Stimulated activated naive CD8-positive, alpha-beta T cell treated with anti-CD3 and anti-CD28 coated beads, Interleukin-15, amount 100 ng/mL, for 72 hours (primary cell): Measurements from ENCODE around the gene TRMT6.

Source experiments
- ATAC-seq: fragments of 150-1000 bp; cut with Tn5 transposase; 2 replicates; pipeline ENCODE4 v1.10.0; 2021; ENCODE audit warnings: mild to moderate bottlenecking, moderate library complexity
- DNase-seq, 2 donors: peaks; one replicate each; pipeline ENCODE4 v3.0.0; 2021 to 2022
- H3K27ac Mint-ChIP-seq, 2 donors: one replicate each; pipeline ENCODE4 v1.8.0; 2022; ENCODE audit warnings: mild to moderate bottlenecking in 2 of 2, mixed read lengths in 2 of 2, moderate library complexity in 2 of 2
- H3K27me3 Mint-ChIP-seq: one replicate; pipeline ENCODE4 v1.8.0; 2022; ENCODE audit warnings: mixed read lengths
- H3K4me1 Mint-ChIP-seq: one replicate; pipeline ENCODE4 v1.8.0; 2022; ENCODE audit warnings: mild to moderate bottlenecking, mixed read lengths
- H3K4me3 Mint-ChIP-seq, 2 donors: one replicate each; pipeline ENCODE4 v1.8.0; 2022; ENCODE audit warnings: mild to moderate bottlenecking in 2 of 2, mixed read lengths in 2 of 2, moderate library complexity in 1 of 2
- H3K9me3 Mint-ChIP-seq, 2 donors: one replicate each; pipeline ENCODE4 v1.8.0; 2022; ENCODE audit warnings: mixed read lengths in 2 of 2

The TRMT6 gene, protein sequence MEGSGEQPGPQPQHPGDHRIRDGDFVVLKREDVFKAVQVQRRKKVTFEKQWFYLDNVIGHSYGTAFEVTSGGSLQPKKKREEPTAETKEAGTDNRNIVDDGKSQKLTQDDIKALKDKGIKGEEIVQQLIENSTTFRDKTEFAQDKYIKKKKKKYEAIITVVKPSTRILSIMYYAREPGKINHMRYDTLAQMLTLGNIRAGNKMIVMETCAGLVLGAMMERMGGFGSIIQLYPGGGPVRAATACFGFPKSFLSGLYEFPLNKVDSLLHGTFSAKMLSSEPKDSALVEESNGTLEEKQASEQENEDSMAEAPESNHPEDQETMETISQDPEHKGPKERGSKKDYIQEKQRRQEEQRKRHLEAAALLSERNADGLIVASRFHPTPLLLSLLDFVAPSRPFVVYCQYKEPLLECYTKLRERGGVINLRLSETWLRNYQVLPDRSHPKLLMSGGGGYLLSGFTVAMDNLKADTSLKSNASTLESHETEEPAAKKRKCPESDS

DNA sequence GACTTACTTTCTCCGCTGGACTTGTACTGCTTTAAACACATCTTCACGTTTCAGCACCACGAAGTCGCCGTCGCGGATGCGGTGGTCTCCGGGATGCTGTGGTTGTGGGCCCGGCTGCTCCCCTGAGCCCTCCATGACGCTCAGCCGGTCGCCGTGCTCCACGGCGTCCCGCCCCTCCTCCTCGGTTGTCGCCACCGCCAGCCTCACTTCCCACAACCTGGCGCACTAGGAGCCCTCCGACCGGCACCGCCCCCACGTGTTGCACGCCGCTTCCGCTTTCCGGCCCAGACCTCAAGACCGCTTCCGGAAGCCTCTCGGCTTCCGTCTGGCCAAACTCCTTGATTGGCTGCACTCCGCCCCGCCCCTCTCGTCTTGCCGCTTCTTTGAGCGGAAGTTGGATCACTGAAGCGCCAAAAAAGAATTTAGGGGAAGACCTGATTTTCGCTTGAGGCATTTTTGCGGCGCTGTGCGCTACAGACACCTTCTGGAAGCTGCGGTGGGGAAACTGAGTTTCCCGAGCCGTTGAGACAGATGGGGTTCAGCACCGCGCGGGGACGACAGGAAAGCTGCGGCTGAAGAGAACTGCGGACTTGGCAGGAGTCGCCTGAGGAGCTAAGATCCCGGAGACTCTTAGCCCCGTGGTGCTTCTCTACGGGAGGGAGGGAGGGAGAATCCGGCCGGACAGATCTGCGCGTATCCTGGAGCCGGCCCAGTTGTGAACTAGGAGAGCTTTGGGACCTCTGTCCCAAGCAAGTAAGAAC, at the start of gene TRMT6, which contains the start of gene MCM8:
Gene TRMT6 (minus strand): TSS at position 263 of the 761 bp plus-strand sequence. CDS start 128 bp downstream, at position 135.
Gene MCM8 (plus strand): TSS at position 382 of the 761 bp plus-strand sequence. CDS start 1,364 bp downstream, outside the sequence.
- peak; percentile 97 for ATAC-seq

DNA sequence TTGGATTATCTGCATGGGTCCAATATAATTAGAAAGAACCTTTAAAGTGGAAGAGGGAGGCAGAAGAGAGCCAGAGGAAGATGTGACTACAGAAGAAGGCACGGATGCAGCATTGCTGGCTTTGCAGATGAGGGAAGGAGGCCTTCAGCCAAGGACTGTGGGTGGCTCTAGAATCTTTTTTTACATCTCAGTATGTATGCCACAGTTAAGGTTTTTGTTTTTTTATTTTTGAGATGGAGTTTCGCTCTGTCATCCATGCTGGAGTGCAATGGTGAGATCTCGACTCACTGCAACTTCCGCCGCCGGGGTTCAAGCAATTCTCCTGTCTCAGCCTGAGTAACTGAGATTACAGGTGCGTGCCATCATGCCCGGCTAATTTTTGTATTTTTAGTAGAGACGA, 49.5 kb upstream of the TRMT6 start:
- H3K9me3 Mint-ChIP-seq, result no peaks in the 10 kb centered on the region
- no peaks in the 10 kb centered on the region for H3K27me3 Mint-ChIP-seq
- H3K4me3 Mint-ChIP-seq, result no peak overlapping the region
- H3K27ac Mint-ChIP-seq, result no peak overlapping the region
- no peak for ATAC-seq
- peaks cover 41% of the 10 kb centered on the region for H3K4me1 Mint-ChIP-seq
- no peak for DNase-seq

More for the DNA sequence above, at the start of gene TRMT6, which contains the start of gene MCM8:
- Mint-ChIP-seq H3K9me3 (no peaks in the 10 kb centered on the region), H3K27me3 (no peaks in the 10 kb centered on the region), H3K4me3 (peak within 1 kb of the TSS; percentile 90 to 96), H3K27ac (peak within 1 kb of the TSS; percentile 97 to 98), H3K4me1 (peaks cover 59% of the 10 kb centered on the region)
- peak; percentile 91 to 96 for DNase-seq

DNA sequence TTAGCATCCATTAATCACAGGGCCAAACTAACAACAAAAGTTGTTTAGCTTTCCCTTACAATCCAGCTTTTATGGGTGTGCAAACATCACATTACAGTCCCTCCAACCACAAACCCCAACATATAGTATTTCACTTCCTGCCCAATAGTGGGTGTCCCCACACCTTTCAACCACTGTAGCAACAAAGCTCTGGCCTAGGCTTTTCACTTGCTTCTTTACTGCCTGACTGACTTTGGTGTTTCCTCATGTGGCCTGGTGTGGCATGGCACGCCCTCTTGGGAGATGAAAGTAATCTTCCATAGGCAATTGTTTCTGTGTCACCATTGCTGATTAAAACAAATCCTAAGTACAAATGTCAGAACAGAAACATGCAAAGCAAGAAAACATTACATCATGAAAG, 46.4 kb upstream of the TRMT6 start:
- peak; percentile 99 for ATAC-seq
- Mint-ChIP-seq H3K27me3 (no peaks in the 10 kb centered on the region), H3K4me3 (no peak overlapping the region), H3K27ac (peak overlapping the region; percentile 75 to 94), H3K9me3 (no peaks in the 10 kb centered on the region), H3K4me1 (peaks cover 30% of the 10 kb centered on the region)
- DNase-seq, result peak; percentile 41 to 73

DNA sequence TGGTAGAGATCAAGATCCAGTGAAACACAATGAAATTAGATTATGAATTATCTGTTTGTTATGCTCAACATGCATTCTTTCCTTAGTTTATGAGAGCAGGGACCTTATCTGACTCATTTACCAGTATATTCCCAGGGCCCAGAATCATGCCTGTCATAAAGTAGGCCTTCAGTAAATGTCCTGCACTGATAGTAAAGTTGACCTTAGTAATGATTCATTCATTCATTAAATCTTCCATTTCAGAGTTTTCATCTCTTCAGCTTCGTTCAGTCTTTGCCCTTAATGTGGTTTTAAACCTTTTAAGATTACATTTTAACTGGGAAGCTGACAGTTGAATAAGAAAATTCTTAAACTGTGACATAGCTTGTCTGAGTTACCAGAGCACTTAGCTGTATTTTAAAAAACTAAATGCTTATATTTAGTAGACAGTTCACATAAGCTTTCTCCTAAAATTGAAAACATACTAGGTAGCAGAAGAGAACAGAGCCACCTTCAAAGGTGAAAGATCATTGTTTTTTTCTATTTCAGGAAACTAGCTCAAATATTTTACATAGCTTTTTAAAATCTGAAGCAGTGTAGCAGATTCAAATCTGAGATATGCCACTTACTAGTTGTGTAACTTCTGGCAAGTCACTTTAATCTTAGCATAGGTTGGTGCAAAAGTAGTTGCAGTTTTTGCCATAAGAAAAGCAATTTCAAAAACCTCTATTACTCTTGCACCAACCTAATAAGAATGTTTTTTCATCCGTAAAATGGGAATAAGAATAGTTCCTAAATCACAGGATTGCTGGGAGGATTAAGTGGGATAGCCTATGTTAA, 41.5 kb upstream of the TRMT6 start:
- no peak overlapping the region for H3K27ac Mint-ChIP-seq
- ATAC-seq (no peak), DNase-seq (no peak)
- H3K9me3 Mint-ChIP-seq, result no peaks in the 10 kb centered on the region
- H3K4me3 Mint-ChIP-seq, result no peak overlapping the region
- no peaks in the 10 kb centered on the region for H3K27me3 Mint-ChIP-seq
- peaks cover 15% of the 10 kb centered on the region for H3K4me1 Mint-ChIP-seq

DNA sequence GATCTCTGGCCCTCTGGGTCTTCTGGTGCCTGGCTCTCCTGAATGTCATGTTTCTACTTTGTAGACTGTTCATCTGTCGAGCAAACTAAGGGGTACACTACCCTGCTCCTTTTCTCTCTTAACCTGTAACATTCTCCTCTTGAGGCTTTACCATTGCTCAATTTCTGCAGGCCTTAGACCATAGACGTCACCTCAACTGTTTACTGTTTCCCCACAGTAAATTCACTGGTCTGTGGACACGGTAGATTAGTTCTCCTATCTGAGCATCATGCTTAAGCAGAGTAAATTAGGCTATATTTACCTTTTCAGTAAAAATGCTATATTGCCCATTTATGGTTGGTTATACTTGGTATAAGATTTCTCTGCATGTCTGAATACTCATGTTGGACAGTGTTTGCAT, 40.6 kb upstream of the TRMT6 start:
- no peak for DNase-seq
- no peak overlapping the region for H3K4me3 Mint-ChIP-seq
- H3K27me3 Mint-ChIP-seq, result no peaks in the 10 kb centered on the region
- no peak for ATAC-seq
- H3K27ac Mint-ChIP-seq, result no peak overlapping the region
- H3K9me3 Mint-ChIP-seq, result no peaks in the 10 kb centered on the region
- peaks cover 6% of the 10 kb centered on the region for H3K4me1 Mint-ChIP-seq

DNA sequence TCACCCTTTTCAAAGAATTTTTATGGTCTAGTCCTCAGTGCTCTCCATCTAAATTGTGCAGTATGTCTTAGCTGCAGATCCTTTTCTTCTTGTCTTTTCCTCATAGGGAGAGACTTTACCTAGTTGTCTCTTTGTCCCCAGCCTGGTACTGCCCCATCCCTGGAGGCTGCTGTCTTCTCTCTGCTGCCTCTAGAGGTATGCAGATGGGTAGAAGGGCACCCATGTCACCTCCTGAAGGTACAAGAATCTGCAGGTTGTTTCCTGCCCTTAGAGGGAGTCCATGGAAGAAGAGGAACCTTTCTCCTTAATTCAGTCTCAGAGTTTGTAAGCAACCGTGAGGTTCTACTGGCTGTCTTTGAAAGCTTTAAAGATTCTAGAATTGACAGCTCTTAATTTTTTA, 39.2 kb upstream of the TRMT6 start:
- ATAC-seq (peak; percentile 35), DNase-seq (no peak)
- Mint-ChIP-seq H3K27me3 (no peaks in the 10 kb centered on the region), H3K27ac (no peak overlapping the region), H3K9me3 (no peaks in the 10 kb centered on the region), H3K4me1 (no peaks in the 10 kb centered on the region), H3K4me3 (no peak overlapping the region)

DNA sequence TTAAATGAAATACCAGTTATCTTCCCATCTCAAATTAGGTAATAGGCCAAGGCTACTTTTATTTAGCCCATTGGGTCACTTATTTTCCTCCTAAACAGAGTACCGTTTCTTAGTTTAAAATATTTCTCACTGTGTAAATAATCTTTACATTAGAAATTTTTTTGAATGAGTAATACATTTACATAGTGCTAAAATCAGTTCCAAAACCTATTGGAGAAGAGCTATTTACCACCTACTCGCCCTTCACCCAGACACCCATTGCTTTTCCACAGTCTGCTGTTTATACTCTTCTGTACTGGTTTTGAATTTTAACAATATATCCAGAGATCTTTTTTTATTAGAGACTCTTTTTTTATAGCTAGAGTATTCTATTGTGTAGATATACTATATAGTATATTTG, 37.0 kb upstream of the TRMT6 start:
- no peak for DNase-seq
- no peak overlapping the region for H3K27ac Mint-ChIP-seq
- ATAC-seq, result no peak

DNA sequence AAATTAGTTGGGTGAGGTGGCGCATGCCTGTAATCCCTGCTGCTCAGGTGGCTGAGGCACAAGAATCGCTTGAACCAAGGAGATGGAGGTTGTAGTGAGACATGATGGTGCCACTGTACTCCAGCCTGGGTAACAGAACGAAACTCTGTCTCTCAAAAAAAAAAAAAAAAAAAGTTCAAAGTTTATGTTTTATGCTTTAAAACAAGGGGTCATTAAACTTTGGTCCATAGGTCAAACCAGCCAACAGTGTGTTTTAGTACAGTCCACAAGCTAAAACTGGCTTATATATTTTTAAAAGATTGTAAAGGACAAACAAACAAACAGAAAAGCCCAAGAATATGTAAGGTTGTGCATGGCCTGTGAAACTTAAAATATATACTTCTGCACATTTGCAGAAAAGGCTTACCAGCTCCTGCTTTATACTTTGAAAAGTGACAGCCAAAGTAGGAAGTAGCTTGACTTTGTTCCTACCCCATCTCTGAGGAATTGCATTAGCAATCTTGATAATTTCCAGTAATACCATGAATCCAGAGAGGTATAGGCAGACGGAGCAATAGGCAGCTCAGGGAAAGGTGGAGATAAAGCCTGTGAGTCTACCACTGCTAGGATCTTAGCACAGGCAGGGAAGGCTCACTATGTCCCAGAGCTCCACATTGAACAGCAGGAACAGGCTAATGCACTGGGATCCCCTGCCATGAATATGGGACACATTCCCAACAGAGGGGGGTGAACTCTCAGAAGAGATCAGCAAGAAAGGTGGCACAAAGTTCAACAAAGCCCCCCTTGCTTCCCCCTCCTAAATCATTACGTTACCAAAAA, 30.6 kb upstream of the TRMT6 start:
- no peak for DNase-seq
- H3K27ac Mint-ChIP-seq, result peak overlapping the region in 1 of 2 donors; percentile 34
- no peak for ATAC-seq
- H3K4me1 Mint-ChIP-seq, result no peaks in the 10 kb centered on the region
- H3K4me3 Mint-ChIP-seq, result no peak overlapping the region
- H3K9me3 Mint-ChIP-seq, result no peaks in the 10 kb centered on the region
- no peaks in the 10 kb centered on the region for H3K27me3 Mint-ChIP-seq

More for the DNA sequence above, 37.0 kb upstream of the TRMT6 start:
- no peaks in the 10 kb centered on the region for H3K27me3 Mint-ChIP-seq
- H3K4me3 Mint-ChIP-seq, result no peak overlapping the region
- no peaks in the 10 kb centered on the region for H3K4me1 Mint-ChIP-seq
- no peaks in the 10 kb centered on the region for H3K9me3 Mint-ChIP-seq

DNA sequence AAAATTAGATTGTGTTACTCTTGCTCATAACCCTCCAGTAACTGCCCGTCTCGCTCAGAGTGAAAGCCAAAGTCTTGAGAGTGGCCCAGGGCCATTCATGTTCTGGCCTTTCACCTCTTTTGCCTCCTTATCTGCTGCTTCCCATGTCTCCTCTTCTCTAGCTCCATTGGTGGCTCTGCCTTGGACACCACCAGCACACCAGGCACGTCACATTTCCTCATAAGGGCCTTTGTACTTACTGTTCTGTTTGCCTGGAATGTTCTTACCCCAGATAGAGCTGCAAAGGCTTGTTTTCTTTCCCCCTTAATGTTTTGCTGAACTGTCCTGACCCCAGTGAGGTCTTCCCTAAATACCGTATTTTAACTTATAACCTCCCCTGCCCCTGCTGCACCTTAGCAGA, 29.5 kb upstream of the TRMT6 start:
- DNase-seq (no peak), ATAC-seq (no peak)
- no peak overlapping the region for H3K27ac Mint-ChIP-seq
- no peaks in the 10 kb centered on the region for H3K9me3 Mint-ChIP-seq
- no peaks in the 10 kb centered on the region for H3K27me3 Mint-ChIP-seq
- H3K4me1 Mint-ChIP-seq, result no peaks in the 10 kb centered on the region
- no peak overlapping the region for H3K4me3 Mint-ChIP-seq

DNA sequence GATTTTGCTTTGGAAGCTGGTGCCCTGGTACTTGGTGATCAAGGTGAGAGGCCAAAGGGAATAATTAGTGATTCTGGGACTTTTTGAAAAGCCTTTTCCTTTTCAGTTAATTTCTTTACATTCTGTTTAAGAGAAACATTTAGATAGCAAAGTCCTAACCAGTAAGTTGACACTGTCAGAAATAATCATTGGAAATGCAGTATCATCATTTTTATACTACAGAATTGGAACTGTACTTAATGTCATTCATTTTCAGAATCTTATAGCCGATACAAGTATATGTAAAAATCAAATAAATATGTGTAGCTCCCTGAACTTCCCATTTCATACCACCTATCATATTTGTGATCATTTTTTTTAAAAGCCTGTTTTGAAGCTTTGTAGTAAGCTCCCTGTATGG, 27.6 kb upstream of the TRMT6 start:
- Mint-ChIP-seq H3K4me1 (no peaks in the 10 kb centered on the region), H3K4me3 (no peak overlapping the region), H3K9me3 (no peaks in the 10 kb centered on the region), H3K27me3 (no peaks in the 10 kb centered on the region), H3K27ac (no peak overlapping the region)
- ATAC-seq, result no peak
- DNase-seq, result no peak

DNA sequence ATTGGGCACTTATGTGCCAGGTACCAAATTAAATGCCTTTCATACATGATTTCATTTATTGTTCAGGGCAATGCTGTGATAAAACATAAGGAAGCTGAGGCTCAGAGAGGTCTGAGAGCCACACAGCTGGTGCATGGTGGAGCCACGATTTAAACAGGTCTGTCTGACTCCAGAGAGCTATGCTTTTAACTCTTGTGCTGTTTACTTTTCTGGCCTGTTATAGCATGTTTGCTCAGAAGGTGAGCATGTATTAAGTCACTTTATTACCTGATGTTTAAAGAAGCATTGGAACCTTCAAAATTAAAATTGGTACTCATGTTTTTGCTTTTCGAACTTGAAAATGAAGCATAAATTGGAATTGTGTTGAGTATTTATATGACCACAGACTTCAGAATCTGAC, 26.9 kb upstream of the TRMT6 start:
- no peaks in the 10 kb centered on the region for H3K4me1 Mint-ChIP-seq
- H3K27ac Mint-ChIP-seq, result no peak overlapping the region
- no peaks in the 10 kb centered on the region for H3K9me3 Mint-ChIP-seq
- no peak overlapping the region for H3K4me3 Mint-ChIP-seq
- no peaks in the 10 kb centered on the region for H3K27me3 Mint-ChIP-seq
- DNase-seq (no peak), ATAC-seq (no peak)

DNA sequence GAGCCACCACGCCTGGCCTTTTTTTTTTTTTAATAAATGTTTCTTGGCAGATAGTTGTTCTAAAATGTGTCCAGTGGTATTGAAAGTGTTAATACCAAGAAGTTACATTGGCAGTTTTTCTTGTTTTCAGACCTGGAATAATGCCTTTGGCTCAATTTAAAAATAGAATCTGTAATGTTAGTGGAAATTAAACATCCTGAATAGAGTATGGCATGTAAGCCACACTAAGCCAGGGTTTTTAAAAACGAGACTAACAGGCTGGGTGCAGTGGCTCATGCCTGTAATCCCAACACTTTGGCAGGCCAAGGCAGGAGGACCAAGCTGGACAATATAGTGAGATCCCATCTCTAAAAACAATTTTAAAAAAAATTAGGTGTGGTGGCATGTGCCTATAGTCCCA, 25.4 kb upstream of the TRMT6 start:
- Mint-ChIP-seq H3K4me1 (no peaks in the 10 kb centered on the region), H3K4me3 (no peak overlapping the region), H3K27ac (no peak overlapping the region), H3K27me3 (no peaks in the 10 kb centered on the region), H3K9me3 (no peaks in the 10 kb centered on the region)
- no peak for ATAC-seq
- DNase-seq, result no peak

DNA sequence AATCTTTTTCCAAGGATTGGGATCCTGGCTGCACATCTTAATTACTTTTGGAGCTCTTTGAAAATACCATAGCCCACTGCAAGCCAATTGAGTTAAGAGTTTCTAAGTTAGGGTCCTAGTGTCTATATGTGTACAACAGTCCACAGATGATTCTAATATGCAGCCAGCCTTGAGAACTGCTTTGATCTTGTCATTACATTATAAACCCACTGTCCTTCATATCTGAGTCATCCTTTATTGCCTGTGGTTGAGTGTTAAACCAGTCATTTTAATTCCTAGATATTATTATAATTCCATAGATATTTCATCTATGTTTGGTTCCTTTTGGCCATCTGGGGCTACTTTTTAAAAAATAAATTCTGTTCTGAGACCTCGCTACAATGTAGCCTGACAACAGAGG, 24.2 kb upstream of the TRMT6 start:
- Mint-ChIP-seq H3K4me1 (no peaks in the 10 kb centered on the region), H3K4me3 (no peak overlapping the region), H3K9me3 (no peaks in the 10 kb centered on the region), H3K27ac (no peak overlapping the region), H3K27me3 (no peaks in the 10 kb centered on the region)
- ATAC-seq (no peak), DNase-seq (no peak)

DNA sequence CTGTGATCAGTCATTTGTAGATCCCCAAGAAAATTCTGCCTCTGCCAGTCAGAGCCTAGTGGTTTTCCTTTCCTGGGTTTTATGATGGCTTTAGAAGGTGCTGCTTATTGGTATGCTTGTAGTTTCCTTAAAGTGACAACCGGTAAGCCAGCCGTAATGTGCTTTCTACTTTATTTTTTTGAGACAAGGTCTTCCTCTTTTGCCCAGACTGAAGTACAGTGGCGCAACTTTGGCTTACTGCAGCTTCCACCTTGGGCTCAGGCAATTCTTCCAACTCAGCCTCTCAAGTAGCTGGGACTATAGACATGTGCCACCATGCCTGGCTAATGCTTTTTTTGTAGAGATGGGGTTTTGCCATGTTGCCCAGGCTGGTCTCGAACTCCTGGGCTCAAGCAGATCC, 23.6 kb upstream of the TRMT6 start:
- Mint-ChIP-seq H3K9me3 (no peaks in the 10 kb centered on the region), H3K27ac (no peak overlapping the region), H3K4me3 (no peak overlapping the region), H3K4me1 (no peaks in the 10 kb centered on the region), H3K27me3 (no peaks in the 10 kb centered on the region)
- ATAC-seq (no peak), DNase-seq (no peak)

DNA sequence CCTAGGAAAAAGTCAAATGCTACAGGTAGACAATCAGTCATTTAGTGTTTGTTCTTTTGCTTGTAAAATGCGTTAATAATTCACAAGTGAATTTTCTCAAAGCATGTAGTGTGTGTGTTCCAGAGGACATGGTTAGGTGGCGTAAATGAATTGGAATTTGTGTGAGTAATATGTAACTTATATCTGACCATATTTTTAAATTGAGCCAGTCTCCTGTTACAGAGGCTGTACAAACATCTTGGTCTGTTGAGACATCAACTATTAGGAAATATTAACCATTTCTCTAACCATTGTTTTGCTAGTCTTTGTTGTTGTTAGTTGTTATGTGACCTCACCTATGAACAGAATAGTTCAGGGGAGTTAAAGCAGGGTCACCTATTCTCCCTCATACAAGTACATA, 22.8 kb upstream of the TRMT6 start:
- H3K9me3 Mint-ChIP-seq, result no peaks in the 10 kb centered on the region
- DNase-seq, result no peak

More for the DNA sequence above, 22.8 kb upstream of the TRMT6 start:
- Mint-ChIP-seq H3K4me3 (no peak overlapping the region), H3K27me3 (no peaks in the 10 kb centered on the region), H3K27ac (no peak overlapping the region), H3K4me1 (no peaks in the 10 kb centered on the region)
- ATAC-seq, result no peak
